MCF 10A (cell line): ENCODE results near the gene PARD6G. TPM values are rescaled to one million over a fixed set of nuclear protein-coding genes. Genes with fewer than 3 reads are reported as not detected.
A peak's percentile ranks its signal among the peaks of the same experiment; 100 is the strongest.

ENCODE experiments used
- BruUV-seq: library from RNA; stranded (reverse); fragments of 400-500 nt; replicated peaks from 2 replicates; lab custom pipeline; 2021; lab: Mats Ljungman, UMichigan
- CTCF ChIA-PET: fragments of 300-600 bp; sonication (Branson Sonifier 250); formaldehyde crosslinking; extraction: SDS; loops from one replicate; lab custom pipeline; 2021; ENCODE audit warnings: antibody characterized with exemption, inconsistent platforms; lab: Yijun Ruan, JAX
- POLR2A ChIA-PET: fragments of 300-600, 350-650 bp; sonication (Branson Sonifier 250); formaldehyde crosslinking; extraction: SDS; loops from one replicate; lab custom pipeline; 2020; ENCODE audit warnings: antibody characterized with exemption, inconsistent platforms; lab: Yijun Ruan, JAX
- DNase-seq: peaks from one replicate; pipeline ENCODE4 v3.0.0-alpha.2; 2018; ENCODE audit not compliant: unreplicated experiment
- H3K27ac Mint-ChIP-seq: one replicate; pipeline ENCODE4 v1.8.0; 2022; ENCODE audit warnings: mild to moderate bottlenecking, low read depth, mixed read lengths; ENCODE audit not compliant: unreplicated experiment
- H3K27me3 Mint-ChIP-seq: one replicate; pipeline ENCODE4 v1.8.0; 2022; ENCODE audit warnings: mixed read lengths; ENCODE audit not compliant: insufficient read depth, unreplicated experiment
- H3K36me3 Mint-ChIP-seq: one replicate; pipeline ENCODE4 v1.8.0; 2022; ENCODE audit warnings: mild to moderate bottlenecking, moderate library complexity, mixed read lengths; ENCODE audit not compliant: insufficient read depth, unreplicated experiment
- H3K4me1 Mint-ChIP-seq: one replicate; pipeline ENCODE4 v1.8.0; 2022; ENCODE audit warnings: mixed read lengths; ENCODE audit not compliant: insufficient read depth, unreplicated experiment
- H3K4me3 Mint-ChIP-seq: one replicate; pipeline ENCODE4 v1.8.0; 2022; ENCODE audit warnings: mild to moderate bottlenecking, moderate library complexity, mixed read lengths; ENCODE audit not compliant: unreplicated experiment
- H3K9me3 Mint-ChIP-seq: one replicate; pipeline ENCODE4 v1.8.0; 2022; ENCODE audit warnings: mixed read lengths; ENCODE audit not compliant: unreplicated experiment
- CTCF ChIP-seq: fragments of 200-600 bp; IDR thresholded peaks from one replicate; pipeline ENCODE4 v1.8.0; 2022; ENCODE audit warnings: antibody characterized with exemption, mild to moderate bottlenecking; ENCODE audit not compliant: unreplicated experiment
- intact Hi-C: fragments of 100-400 bp; cut with micrococcal nuclease; formaldehyde crosslinking; loops from 2 replicates; pipeline ENCODE4 v1.14.1; 2022
- total RNA-seq: library from RNA; stranded (reverse); gene quantifications from 2 replicates; pipeline ENCODE4 v1.2.3, GENCODE V29; 2022

Gene PARD6G
- total RNA-seq, 1 experiment from 2014 or later = 8.1 TPM

GRCh38 chr18:80200171-80200931, 47.0 kb downstream of the PARD6G start:
- Mint-ChIP-seq H3K4me1 (no peaks in the 10 kb centered on the region), H3K4me3 (no peak overlapping the region), H3K27me3 (no peaks in the 10 kb centered on the region), H3K9me3 (no peaks in the 10 kb centered on the region), H3K27ac (no peak overlapping the region), H3K36me3 (no peaks in the 10 kb centered on the region)
- intact Hi-C loops = no loop called here
- TF ChIP-seq CTCF = peak; percentile 10
- POLR2A ChIA-PET = interaction anchor here (0.8 kb wide), 1 partner anchor 18 kb away, joined by 3 read pairs; no protein-coding TSS in a partner anchor
- peak; percentile 14 for DNase-seq
- no TSS peak for BruUV-seq
- CTCF ChIA-PET = interaction anchor here (0.6 to 2.4 kb wide), 7 partner anchors 9 to 214 kb away, joined by 3 to 6 read pairs (median 4); no protein-coding TSS in a partner anchor

GRCh38 chr18:80198994-80199748, 48.1 kb downstream of the PARD6G start:
- CTCF ChIA-PET = interaction anchor here (1.0 to 2.4 kb wide), 3 partner anchors 10 to 55 kb away, joined by 3 to 5 read pairs (median 4); no protein-coding TSS in a partner anchor
- Mint-ChIP-seq H3K4me1 (no peaks in the 10 kb centered on the region), H3K4me3 (no peak overlapping the region), H3K27ac (no peak overlapping the region), H3K36me3 (no peaks in the 10 kb centered on the region), H3K9me3 (no peaks in the 10 kb centered on the region), H3K27me3 (no peaks in the 10 kb centered on the region)
- intact Hi-C loops = no loop called here
- TF ChIP-seq CTCF = no peak
- no peak for DNase-seq
- POLR2A ChIA-PET = no interaction called here
- no TSS peak for BruUV-seq

- ChIA-PET CTCF (no interaction called here), POLR2A (interaction anchor here (1.5 kb wide), 1 partner anchor 16 kb away, joined by 3 read pairs; no protein-coding TSS in a partner anchor)
- no peak overlapping the region for H3K27ac Mint-ChIP-seq
- BruUV-seq = no TSS peak
- H3K4me3 Mint-ChIP-seq = no peak overlapping the region
- no peaks in the 10 kb centered on the region for H3K9me3 Mint-ChIP-seq
- intact Hi-C loops = no loop called here
- no peaks in the 10 kb centered on the region for H3K4me1 Mint-ChIP-seq
- no peaks in the 10 kb centered on the region for H3K36me3 Mint-ChIP-seq
- no peak for TF ChIP-seq CTCF
- no peaks in the 10 kb centered on the region for H3K27me3 Mint-ChIP-seq
- DNase-seq = no peak
Observed at GRCh38 chr18:80198391-80198790, 48.9 kb downstream of the PARD6G start.

GRCh38 chr18:80197528-80197927, 49.8 kb downstream of the PARD6G start:
- Mint-ChIP-seq H3K4me3 (no peak overlapping the region), H3K36me3 (no peaks in the 10 kb centered on the region), H3K27me3 (no peaks in the 10 kb centered on the region), H3K27ac (no peak overlapping the region), H3K4me1 (no peaks in the 10 kb centered on the region), H3K9me3 (no peaks in the 10 kb centered on the region)
- DNase-seq = no peak
- CTCF ChIA-PET = interaction anchor here (1.0 kb wide), 1 partner anchor 55 kb away, joined by 3 read pairs; no protein-coding TSS in a partner anchor
- no TSS peak for BruUV-seq
- TF ChIP-seq CTCF = no peak
- POLR2A ChIA-PET = interaction anchor here (1.5 kb wide), 1 partner anchor 17 kb away, joined by 3 read pairs; no protein-coding TSS in a partner anchor
- intact Hi-C loops = no loop called here
